HCT116 (cell line): ENCODE results near the gene RIPOR3. TPM values are rescaled to one million over a fixed set of nuclear protein-coding genes. Genes with fewer than 3 reads are reported as not detected.

ENCODE experiments used
- ATAC-seq: fragments of 200-7000 bp; cut with Tn5 transposase; 2 replicates; pipeline ENCODE4 v1.9.1; 2020; ENCODE audit warnings: mild to moderate bottlenecking, moderate library complexity
- BruUV-seq: library from RNA; stranded (reverse); fragments of 400-500 nt; replicated peaks from 2 replicates; lab custom pipeline; 2021; lab: Mats Ljungman, UMichigan
- CTCF ChIA-PET: fragments of 300-600 bp; sonication (Branson Sonifier 250); formaldehyde crosslinking; loops from one replicate; lab custom pipeline; 2021; ENCODE audit warnings: antibody characterized with exemption; lab: Charles Lee
- POLR2A ChIA-PET: fragments of 300-600, 350-600 bp; sonication (Branson Sonifier 250); formaldehyde crosslinking; loops from one replicate; lab custom pipeline; 2021; ENCODE audit warnings: antibody characterized with exemption; lab: Charles Lee
- RAD21 ChIA-PET, 2 experiments: fragments of 300-600 bp; sonication (Branson Sonifier 250); formaldehyde crosslinking; loops; one replicate each; lab custom pipeline; 2023; ENCODE audit warnings: low total read pairs in 2 of 2; ENCODE audit not compliant: uncharacterized antibody in 2 of 2, unreplicated experiment in 2 of 2, low non-redundant PET in 1 of 2; lab: Charles Lee
- DNase-seq: peaks from one replicate; pipeline ENCODE4 v3.0.0-alpha.2; 2010; ENCODE audit warnings: low read depth, low spot score
- H2AFZ ChIP-seq: fragments of 200-600 bp; shearing (Covaris generic), sonication (generic); 2 replicates; pipeline ENCODE4 v1.6.1; 2017; ENCODE audit warnings: low read depth, mixed run types, mixed read lengths, antibody characterized with exemption, low read length; ENCODE audit not compliant: poor library complexity, severe bottlenecking
- H3K27ac ChIP-seq: 2 replicates; pipeline ENCODE4 v1.5.1; 2012; ENCODE audit warnings: low read depth, low read length
- H3K27me3 ChIP-seq: fragments of 200-600 bp; sonication (generic); 2 replicates; pipeline ENCODE4 v1.6.1; 2016; ENCODE audit warnings: mixed run types, low read length, mixed read lengths; ENCODE audit not compliant: insufficient read depth
- H3K36me3 ChIP-seq, 2 experiments: fragments of 200-500 bp in 1 of 2; fragments of 200-600 bp in 1 of 2; sonication (Bioruptor generic) in 1 of 2; sonication (generic) in 1 of 2; 2 replicates each; pipeline versions ENCODE4 v1.5.1 to v1.6.1; 2014 to 2016; ENCODE audit warnings: low read length in 2 of 2, inconsistent platforms in 1 of 2, mixed read lengths in 1 of 2, mixed run types in 1 of 2; ENCODE audit not compliant: insufficient read depth in 2 of 2, control insufficient read depth in 1 of 2
- H3K4me1 ChIP-seq, 2 experiments: fragments of 200-600 bp in 1 of 2; sonication (generic) in 1 of 2; 2 replicates each; pipeline versions ENCODE4 v1.5.1 to v1.6.1; 2012 to 2017; ENCODE audit warnings: low read length in 2 of 2, inconsistent platforms in 1 of 2, mild to moderate bottlenecking in 1 of 2, mixed read lengths in 1 of 2, mixed run types in 1 of 2, moderate library complexity in 1 of 2; ENCODE audit not compliant: insufficient read depth in 2 of 2, control insufficient read depth in 1 of 2
- H3K4me2 ChIP-seq: fragments of 200-600 bp; sonication (generic); 2 replicates; pipeline ENCODE4 v1.6.1; 2017; ENCODE audit warnings: mixed run types, low read length, mixed read lengths
- H3K4me3 ChIP-seq, 2 experiments: fragments of 200-600 bp in 1 of 2; sonication (generic) in 1 of 2; replicated peaks in 1 of 2; 2 replicates each; pipeline ENCODE4 v1.5.1; 2011 to 2016; ENCODE audit warnings: low read length in 2 of 2, control low read depth in 1 of 2, low read depth in 1 of 2, mild to moderate bottlenecking in 1 of 2, mixed read lengths in 1 of 2, mixed run types in 1 of 2
- H3K79me2 ChIP-seq: fragments of 200-600 bp; sonication (generic); 2 replicates; pipeline ENCODE4 v1.6.1; 2017; ENCODE audit warnings: mild to moderate bottlenecking, mixed run types, low read length, moderate library complexity, mixed read lengths; ENCODE audit not compliant: insufficient read depth
- H3K9ac ChIP-seq: fragments of 200-600 bp; sonication (generic); 2 replicates; pipeline ENCODE4 v1.6.1; 2016; ENCODE audit warnings: low read length, mixed read lengths
- H3K9me2 ChIP-seq: fragments of 200-600 bp; sonication (generic), shearing (Covaris generic); 2 replicates; pipeline ENCODE4 v1.6.1; 2017; ENCODE audit warnings: mixed run types, mild to moderate bottlenecking, moderate library complexity; ENCODE audit not compliant: insufficient read depth
- H3K9me3 ChIP-seq, 2 experiments: fragments of 200-500 bp in 1 of 2; fragments of 200-600 bp in 1 of 2; sonication (Bioruptor generic) in 1 of 2; sonication (generic) in 1 of 2; 2 replicates each; pipeline ENCODE4 v1.6.1; 2014 to 2017; ENCODE audit warnings: low read length in 2 of 2, mixed read lengths in 2 of 2, inconsistent platforms in 1 of 2, low read depth in 1 of 2, mild to moderate bottlenecking in 1 of 2, mixed run types in 1 of 2, moderate library complexity in 1 of 2; ENCODE audit not compliant: control insufficient read depth in 1 of 2, insufficient read depth in 1 of 2
- H4K20me1 ChIP-seq: fragments of 200-600 bp; sonication (generic), shearing (Covaris generic); 2 replicates; pipeline ENCODE4 v1.6.1; 2017; ENCODE audit warnings: mixed run types, mild to moderate bottlenecking, moderate library complexity; ENCODE audit not compliant: insufficient read depth
- CTCF ChIP-seq, 3 experiments: fragments of 200-600 bp in 1 of 3; sonication (generic) in 1 of 3; IDR thresholded peaks in 2 of 3; conservative IDR thresholded peaks in 1 of 3; 2 replicates each; pipeline ENCODE4 v1.5.1; 2012 to 2017; ENCODE audit warnings: low read depth in 2 of 3, low read length in 2 of 3, antibody characterized with exemption in 1 of 3, borderline replicate concordance in 1 of 3, control low read depth in 1 of 3, mild to moderate bottlenecking in 1 of 3, mixed read lengths in 1 of 3, mixed run types in 1 of 3, moderate library complexity in 1 of 3; ENCODE audit not compliant: insufficient read depth in 1 of 3
- REST ChIP-seq: IDR thresholded peaks from 2 replicates; pipeline ENCODE4 v1.6.1; 2012; ENCODE audit warnings: low read depth
- SP1 ChIP-seq: IDR thresholded peaks from 2 replicates; pipeline ENCODE4 v1.6.1; 2012; ENCODE audit warnings: low read depth
- ZFX ChIP-seq: fragments of 450-650 bp; IDR thresholded peaks from 2 replicates; pipeline ENCODE4 v1.6.1; 2017
- intact Hi-C: fragments of 100-400 bp; cut with micrococcal nuclease; formaldehyde crosslinking; loops from 2 replicates; pipeline ENCODE4 v1.10.0; 2022
- total RNA-seq: library from RNA; stranded (reverse); gene quantifications from one replicate; pipeline ENCODE4 v1.2.1, GENCODE V29; 2021; ENCODE audit not compliant: unreplicated experiment

Gene RIPOR3
- total RNA-seq, 1 experiment from 2014 or later = 0.22 TPM

GRCh38 chr20:50674138-50674825 lies 17.1 kb downstream of the RIPOR3 start (continued):
- no peak for TF ChIP-seq REST
- no peak for TF ChIP-seq SP1
- TF ChIP-seq, all 23 proteins: peak for 0

- Histone ChIP-seq H3K9me3 (no peaks in the 10 kb centered on the region), H3K27me3 (no peaks in the 10 kb centered on the region), H3K4me2 (no peak overlapping the region), H3K36me3 (no peaks in the 10 kb centered on the region), H4K20me1 (no peaks in the 10 kb centered on the region), H3K4me3 (no peak overlapping the region), H3K9me2 (no peaks in the 10 kb centered on the region), H3K4me1 (peaks cover 10 to 20% of the 10 kb centered on the region in 2 experiments; a peak in 3 of 4 replicates), H3K27ac (no peak overlapping the region), H3K79me2 (no peaks in the 10 kb centered on the region), H3K9ac (no peak overlapping the region), H2AFZ (no peak overlapping the region)
- intact Hi-C loops = no loop called here
- BruUV-seq = no TSS peak
- ChIA-PET RAD21 (no interaction called here), CTCF (no interaction called here), POLR2A (no interaction called here)
- ATAC-seq = no peak
- DNase-seq = no peak
- TF ChIP-seq ZFX = no peak
- no peak for TF ChIP-seq CTCF (IDR thresholded peaks at IDR 0.05 in 2 of 3, conservative IDR thresholded peaks at IDR 0.05 in 1 of 3; ENCODE audit: borderline replicate concordance in 1 of 3, insufficient read depth in 1 of 3, low read depth in 2 of 3, low read length in 2 of 3)
These were observed 17.7 kb downstream of the RIPOR3 start for GRCh38 chr20:50673466-50674137.
